Activated CD4-positive, CD25-positive, alpha-beta regulatory T cell treated with anti-CD3 and anti-CD28 coated beads, Interleukin-2, amount 50 U/mL, for 24 hours (primary cell): ENCODE data around the gene THSD4.
"Not testable (repeated sequence)": the region's sequence is repeated elsewhere in the genome, so short reads cannot be mapped to it uniquely, and the experiment has no call there.

ENCODE experiments used
- ATAC-seq, 2 donors: fragments of 150-1000 bp; cut with Tn5 transposase; one replicate each; pipeline ENCODE4 v1.10.0; 2021; ENCODE audit warnings: mild to moderate bottlenecking in 1 of 2, moderate library complexity in 1 of 2

The THSD4 gene

GRCh38 chr15:71437919-71438318 is 322.6 kb downstream of the THSD4 start:
- ATAC-seq = no peak

- ATAC-seq = not testable (repeated sequence)
Measured at GRCh38 chr15:71439478-71439877, 324.2 kb downstream of the THSD4 start.

- ATAC-seq = no peak
Measured at GRCh38 chr15:71440489-71441110, 325.3 kb downstream of the THSD4 start.

GRCh38 chr15:71443538-71443937 is 328.3 kb downstream of the THSD4 start:
- ATAC-seq = no peak

GRCh38 chr15:71444032-71444810 is 328.9 kb downstream of the THSD4 start:
- ATAC-seq = no peak

GRCh38 chr15:71444866-71445590 is 329.8 kb downstream of the THSD4 start:
- ATAC-seq = no peak

GRCh38 chr15:71447328-71448250 is 332.3 kb downstream of the THSD4 start:
- no peak for ATAC-seq

- no peak for ATAC-seq
Measured at GRCh38 chr15:71448688-71449114, 333.4 kb downstream of the THSD4 start.

GRCh38 chr15:71449363-71449762 is 334.1 kb downstream of the THSD4 start:
- no peak for ATAC-seq

GRCh38 chr15:71449956-71450355 is 334.7 kb downstream of the THSD4 start:
- no peak for ATAC-seq

GRCh38 chr15:71451130-71451529 is 335.9 kb downstream of the THSD4 start:
- no peak for ATAC-seq

GRCh38 chr15:71452893-71453292 is 337.6 kb downstream of the THSD4 start:
- ATAC-seq = no peak

GRCh38 chr15:71454462-71454996 is 339.3 kb downstream of the THSD4 start:
- no peak for ATAC-seq

GRCh38 chr15:71455107-71455506 is 339.8 kb downstream of the THSD4 start:
- ATAC-seq = no peak

GRCh38 chr15:71455878-71456277 is 340.6 kb downstream of the THSD4 start:
- no peak for ATAC-seq

- no peak for ATAC-seq
Measured at GRCh38 chr15:71456362-71456761, 341.1 kb downstream of the THSD4 start.

GRCh38 chr15:71456811-71457210 is 341.5 kb downstream of the THSD4 start:
- no peak for ATAC-seq

GRCh38 chr15:71458089-71458660 is 342.9 kb downstream of the THSD4 start:
- ATAC-seq = no peak

GRCh38 chr15:71461748-71462147 is 346.5 kb downstream of the THSD4 start:
- ATAC-seq = no peak

- no peak for ATAC-seq
Measured at GRCh38 chr15:71462638-71463037, 347.4 kb downstream of the THSD4 start.

GRCh38 chr15:71463156-71463665 is 347.9 kb downstream of the THSD4 start:
- no peak for ATAC-seq
